Endodermal cell (in vitro differentiated cells): ENCODE data around the gene ACP7. TPM values are rescaled to one million over a fixed set of nuclear protein-coding genes. Genes with fewer than 3 reads are reported as not detected.

Source experiments
- DNase-seq: peaks from one replicate; pipeline ENCODE4 v3.0.0-alpha.2; 2017
- H3K27ac ChIP-seq: 2 replicates; pipeline ENCODE4 v1.5.1; 2013; ENCODE audit warnings: mild to moderate bottlenecking, low read depth, low read length, moderate library complexity
- H3K27me3 ChIP-seq: 2 replicates; pipeline ENCODE4 v1.6.1; 2013; ENCODE audit warnings: mild to moderate bottlenecking, low read length, moderate library complexity; ENCODE audit not compliant: insufficient read depth, control insufficient read depth, poor library complexity, severe bottlenecking
- H3K36me3 ChIP-seq: 2 replicates; pipeline ENCODE4 v1.7.0; 2013; ENCODE audit warnings: mild to moderate bottlenecking, low read length, moderate library complexity; ENCODE audit not compliant: control insufficient read depth, insufficient read depth
- H3K4me1 ChIP-seq: one replicate; pipeline ENCODE4 v1.7.0; 2013; ENCODE audit warnings: low read length; ENCODE audit not compliant: control insufficient read depth, insufficient read depth
- H3K4me3 ChIP-seq: 2 replicates; pipeline ENCODE4 v1.5.1; 2013; ENCODE audit warnings: mild to moderate bottlenecking, low read length, moderate library complexity
- H3K9ac ChIP-seq: 2 replicates; pipeline ENCODE4 v1.6.1; 2013; ENCODE audit warnings: mild to moderate bottlenecking, low read length, moderate library complexity; ENCODE audit not compliant: poor library complexity, severe bottlenecking; ENCODE audit errors: extremely low read depth
- H3K9me3 ChIP-seq: 2 replicates; pipeline ENCODE4 v1.6.1; 2013; ENCODE audit warnings: mild to moderate bottlenecking, low read length, moderate library complexity; ENCODE audit not compliant: control insufficient read depth
- H3K27ac Mint-ChIP-seq: 2 replicates; pipeline ENCODE4 v1.8.0; 2020; ENCODE audit warnings: mixed read lengths
- H3K27me3 Mint-ChIP-seq: 2 replicates; pipeline ENCODE4 v1.8.0; 2021; ENCODE audit warnings: mild to moderate bottlenecking, mixed read lengths; ENCODE audit not compliant: insufficient read depth
- H3K36me3 Mint-ChIP-seq: 2 replicates; pipeline ENCODE4 v1.8.0; 2020; ENCODE audit warnings: low read depth, mixed read lengths
- H3K4me1 Mint-ChIP-seq: 2 replicates; pipeline ENCODE4 v1.8.0; 2020; ENCODE audit warnings: mixed read lengths
- H3K4me3 Mint-ChIP-seq: 2 replicates; pipeline ENCODE4 v1.8.0; 2020; ENCODE audit warnings: mild to moderate bottlenecking, moderate library complexity, mixed read lengths
- H3K9me3 Mint-ChIP-seq: 2 replicates; pipeline ENCODE4 v1.8.0; 2020; ENCODE audit warnings: mild to moderate bottlenecking, mixed read lengths
- WGBS, 2 experiments: methylation state at CpG; one replicate each; pipeline versions ENCODE4 v1.1.5 to v1.1.7; 2013; ENCODE audit warnings: missing lambda C conversion rate in 2 of 2, mixed read lengths in 1 of 2; ENCODE audit not compliant: insufficient coverage in 1 of 2, insufficient read length in 1 of 2; 5-methylcytosine and 5-hydroxymethylcytosine counted together
- total RNA-seq, 2 donors: library from RNA; stranded (reverse); fragmentation: NEBNext Ultra II Directional in 1 of 2; extraction: Animal tissue kit (Norgen Biotek cat#: 25700) in 1 of 2; gene quantifications; 2 replicates in 1 of 2; 3 replicates in 1 of 2; pipeline ENCODE4 v1.2.1, GENCODE V29; 2021
- TF ChIP-seq, protein P1 (sequence below): fragments of 200-600 bp; sonication (generic); conservative IDR thresholded peaks from 2 replicates; pipeline ENCODE4 v1.5.0; 2021; ENCODE audit warnings: antibody characterized with exemption, mild to moderate bottlenecking

Gene ACP7
- total RNA-seq, 2 donors from 2014 or later = 0.29 TPM; not detected in 1

DNA sequence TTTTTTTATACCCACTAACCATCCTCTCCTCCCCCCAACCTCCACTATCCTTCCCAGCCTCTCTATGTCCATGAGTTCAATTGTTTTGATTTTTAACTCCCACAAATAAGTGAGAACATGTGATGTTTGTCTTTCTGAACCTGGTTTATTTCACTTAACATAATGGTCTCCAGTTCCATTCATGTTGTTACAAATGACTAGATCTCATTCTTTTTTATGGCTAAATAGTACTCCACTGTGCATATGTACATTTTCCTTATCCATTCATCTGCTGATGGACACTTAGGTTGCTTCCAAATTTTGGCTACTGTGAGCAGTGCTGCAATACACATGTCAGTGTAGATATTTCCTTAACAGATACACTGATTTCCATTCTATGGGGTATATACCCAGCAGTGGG lies 24.9 kb upstream of the ACP7 start:
- Histone ChIP-seq H3K4me1 (peaks cover 3% of the 10 kb centered on the region), H3K4me3 (no peak overlapping the region), H3K9me3 (peaks cover 5% of the 10 kb centered on the region), H3K27ac (no peak overlapping the region), H3K9ac (no peak overlapping the region), H3K27me3 (no peaks in the 10 kb centered on the region), H3K36me3 (no peaks in the 10 kb centered on the region)
- Mint-ChIP-seq H3K4me3 (no peak overlapping the region), H3K27ac (no peak overlapping the region), H3K36me3 (no peaks in the 10 kb centered on the region), H3K4me1 (no peaks in the 10 kb centered on the region), H3K9me3 (peaks cover 9% of the 10 kb centered on the region), H3K27me3 (peaks cover 5% of the 10 kb centered on the region)
- no peak for DNase-seq
- TF ChIP-seq, protein P1, sequence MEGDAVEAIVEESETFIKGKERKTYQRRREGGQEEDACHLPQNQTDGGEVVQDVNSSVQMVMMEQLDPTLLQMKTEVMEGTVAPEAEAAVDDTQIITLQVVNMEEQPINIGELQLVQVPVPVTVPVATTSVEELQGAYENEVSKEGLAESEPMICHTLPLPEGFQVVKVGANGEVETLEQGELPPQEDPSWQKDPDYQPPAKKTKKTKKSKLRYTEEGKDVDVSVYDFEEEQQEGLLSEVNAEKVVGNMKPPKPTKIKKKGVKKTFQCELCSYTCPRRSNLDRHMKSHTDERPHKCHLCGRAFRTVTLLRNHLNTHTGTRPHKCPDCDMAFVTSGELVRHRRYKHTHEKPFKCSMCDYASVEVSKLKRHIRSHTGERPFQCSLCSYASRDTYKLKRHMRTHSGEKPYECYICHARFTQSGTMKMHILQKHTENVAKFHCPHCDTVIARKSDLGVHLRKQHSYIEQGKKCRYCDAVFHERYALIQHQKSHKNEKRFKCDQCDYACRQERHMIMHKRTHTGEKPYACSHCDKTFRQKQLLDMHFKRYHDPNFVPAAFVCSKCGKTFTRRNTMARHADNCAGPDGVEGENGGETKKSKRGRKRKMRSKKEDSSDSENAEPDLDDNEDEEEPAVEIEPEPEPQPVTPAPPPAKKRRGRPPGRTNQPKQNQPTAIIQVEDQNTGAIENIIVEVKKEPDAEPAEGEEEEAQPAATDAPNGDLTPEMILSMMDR = no peak

DNA sequence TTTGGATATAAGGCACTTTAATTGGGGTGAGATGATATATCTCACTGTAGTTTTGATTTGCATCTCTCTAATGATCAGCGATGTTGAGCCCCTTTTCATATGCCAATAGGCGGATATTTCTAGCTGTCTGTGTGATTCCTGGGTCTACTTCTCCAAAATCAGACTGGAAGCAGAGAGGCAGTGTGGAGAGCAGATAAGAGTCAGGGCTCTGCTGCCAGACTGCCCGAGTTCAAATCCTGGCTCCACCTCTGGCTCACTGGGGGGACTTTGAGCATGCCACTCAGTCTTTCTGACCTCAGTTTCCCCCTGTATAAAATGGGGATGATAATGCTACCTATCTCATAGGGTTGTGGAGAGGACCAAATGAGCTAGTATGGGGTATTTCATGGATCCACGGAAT lies 24.0 kb upstream of the ACP7 start:
- Histone ChIP-seq H3K4me3 (no peak overlapping the region), H3K36me3 (no peaks in the 10 kb centered on the region), H3K27ac (no peak overlapping the region), H3K9ac (no peak overlapping the region), H3K27me3 (no peaks in the 10 kb centered on the region), H3K4me1 (peaks cover 3% of the 10 kb centered on the region), H3K9me3 (no peaks in the 10 kb centered on the region)
- H3K4me3 Mint-ChIP-seq = no peak overlapping the region
- peaks cover 3% of the 10 kb centered on the region for H3K9me3 Mint-ChIP-seq
- H3K36me3 Mint-ChIP-seq = no peaks in the 10 kb centered on the region
- WGBS, 2 experiments = 88 to 100% methylated on average over 1 to 4 of the region's 4 CpGs
- H3K4me1 Mint-ChIP-seq = no peaks in the 10 kb centered on the region
- TF ChIP-seq, protein P1 = no peak
- H3K27me3 Mint-ChIP-seq = peaks cover 5% of the 10 kb centered on the region
- DNase-seq = no peak
- no peak overlapping the region for H3K27ac Mint-ChIP-seq

DNA sequence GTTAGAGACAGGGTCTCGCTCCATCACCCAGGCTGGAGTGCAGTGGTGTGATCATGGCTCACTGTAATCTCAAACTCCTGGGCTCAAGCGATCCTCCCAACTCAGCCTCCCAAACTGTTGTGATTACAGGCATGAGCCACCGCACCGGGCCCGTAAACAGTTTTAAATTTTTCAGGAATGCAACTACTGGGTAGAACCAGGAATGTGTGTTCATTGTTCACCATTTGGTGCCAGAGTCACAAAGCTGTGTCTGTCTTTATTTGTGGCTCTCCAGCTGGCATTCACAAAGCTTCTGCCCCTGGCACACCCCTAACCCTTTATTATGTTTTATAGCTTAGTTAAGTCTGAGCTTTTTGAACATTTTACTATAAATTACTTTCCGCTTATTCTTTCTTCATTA lies 19.8 kb upstream of the ACP7 start:
- Histone ChIP-seq H3K9me3 (no peaks in the 10 kb centered on the region), H3K4me1 (no peaks in the 10 kb centered on the region), H3K27ac (no peak overlapping the region), H3K4me3 (no peak overlapping the region), H3K27me3 (no peaks in the 10 kb centered on the region), H3K36me3 (no peaks in the 10 kb centered on the region), H3K9ac (no peak overlapping the region)
- H3K36me3 Mint-ChIP-seq = no peaks in the 10 kb centered on the region
- no peak overlapping the region for H3K4me3 Mint-ChIP-seq
- peaks cover 6% of the 10 kb centered on the region for H3K9me3 Mint-ChIP-seq
- no peak for DNase-seq
- no peak overlapping the region for H3K27ac Mint-ChIP-seq
- H3K27me3 Mint-ChIP-seq = peaks cover 13% of the 10 kb centered on the region
- WGBS, 2 experiments = 80 to 88% methylated on average over 3 to 5 of the region's 6 CpGs
- TF ChIP-seq, protein P1 = no peak
- no peaks in the 10 kb centered on the region for H3K4me1 Mint-ChIP-seq
